ENCODE measurements around the gene HGD. TPM values are rescaled to one million over a fixed set of nuclear protein-coding genes. Genes with fewer than 3 reads are reported as not detected.
A peak's percentile ranks its signal among the peaks of the same experiment; 100 is the strongest.

Gene HGD
- total and polyA plus RNA-seq, 2 of the 13 experiments (the other 11 are each of a cell fraction or from before 2014, with no cell fraction given), result 265 to 398 TPM

- H3K4me1 ChIP-seq (ENCODE audit: insufficient read depth, low read length), result peaks cover 13% of the 10 kb centered on the region; the same call in 1 of the 2 replicates
- BruUV-seq (replicated peaks), result no TSS peak
- ChIA-PET CTCF (ENCODE audit: low intra/inter-chr PET ratio, low total read pairs) (no interaction called here), POLR2A (interaction anchor here (0.7 kb wide), 1 partner anchor 21 kb away, joined by 4 read pairs; the partner anchor contains the start of gene HGD)
- peaks cover 26% of the 10 kb centered on the region; the same call in 1 of the 2 replicates for H4K20me1 ChIP-seq (ENCODE audit: insufficient read depth, low read length)
- in situ Hi-C loops (cut with HindIII; ENCODE audit: extremely low pct_ligation_motif_present, low pct_unique_long_range_greater_than_20kb), result no loop called here
- WGBS (ENCODE audit: low lambda C conversion rate), result 47% methylated on average over 2 of the region's 2 CpGs
- FAIRE-seq (no peak), DNase-seq (ENCODE audit: low spot score) (no peak), ATAC-seq (no peak)
- TF ChIP-seq ELF3 (CRISPR knock-in tag; IDR thresholded peaks at IDR 0.05) (0 out of 2 replicates have a peak, but pooled peaks have one; percentile 41), ARID5B (CRISPR knock-in tag; IDR thresholded peaks at IDR 0.05) (0 out of 2 replicates have a peak, but pooled peaks have one; percentile 17), GTF2F1 (IDR thresholded peaks at IDR 0.05; ENCODE audit: low read length) (no peak)
- no peak overlapping the region for H3K4me3 ChIP-seq (replicated peaks in 1 of 3; ENCODE audit: insufficient read depth in 1 of 3, low read depth in 2 of 3, low read length in 3 of 3)
- no peaks in the 10 kb centered on the region for H3K9me3 ChIP-seq (ENCODE audit: low read length)
- H3K9ac ChIP-seq (ENCODE audit: insufficient read depth, low read depth, low read length), result no peak overlapping the region
- H2AFZ ChIP-seq (ENCODE audit: low read length), result no peak overlapping the region
- no peaks in the 10 kb centered on the region for H3K27me3 ChIP-seq (ENCODE audit: control insufficient read depth in 1 of 2, insufficient read depth in 2 of 2, low read length in 2 of 2)
- intact Hi-C loops (cut with micrococcal nuclease; ENCODE audit: unreplicated experiment), result no loop called here
- H3K36me3 ChIP-seq (replicated peaks in 1 of 2; ENCODE audit: control insufficient read depth in 1 of 2, insufficient read depth in 2 of 2, low read length in 2 of 2), result peaks cover 26 to 89% of the 10 kb centered on the region in 2 experiments; a peak in 4 of 5 replicates
- peaks cover 21% of the 10 kb centered on the region for H3K79me2 ChIP-seq (ENCODE audit: insufficient read depth, low read length)
- no peak overlapping the region for H3K27ac ChIP-seq (ENCODE audit: extremely low read length, insufficient read depth, low read length)
- no peak overlapping the region for H3K4me2 ChIP-seq (ENCODE audit: low read depth, low read length)
Measured at GRCh38 chr3:120661106-120661905, 20.7 kb downstream of the HGD start.

Data from HepG2 (cell line).